Colonic mucosa (tissue), 4 donors: ENCODE measurements around the gene PCDHGA10. TPM values are rescaled to one million over a fixed set of nuclear protein-coding genes. Genes with fewer than 3 reads are reported as not detected.
A peak's percentile ranks its signal among the peaks of the same experiment; 100 is the strongest.
"Not testable (repeated sequence)": the region's sequence is repeated elsewhere in the genome, so short reads cannot be mapped to it uniquely, and the experiment has no call there.

Experiments
- DNase-seq: peaks from one replicate; pipeline ENCODE4 v3.0.0-alpha.2; 2020
- H3K27ac ChIP-seq: fragments of 200-600 bp; one replicate; pipeline ENCODE4 v1.8.0; 2021
- H3K27me3 ChIP-seq: fragments of 200-600 bp; one replicate; pipeline ENCODE4 v1.8.0; 2021
- H3K36me3 ChIP-seq: fragments of 200-600 bp; one replicate; pipeline ENCODE4 v1.8.0; 2021
- H3K4me1 ChIP-seq: fragments of 200-600 bp; one replicate; pipeline ENCODE4 v1.8.0; 2021; ENCODE audit warnings: mild to moderate bottlenecking
- H3K4me3 ChIP-seq: fragments of 200-600 bp; one replicate; pipeline ENCODE4 v1.8.0; 2021
- H3K9ac ChIP-seq, 2 donors: one replicate each; pipeline ENCODE4 v1.7.0; 2013; ENCODE audit warnings: control low read depth in 2 of 2, low read depth in 2 of 2, low read length in 2 of 2
- H3K9me3 ChIP-seq: fragments of 200-600 bp; one replicate; pipeline ENCODE4 v1.8.0; 2021
- intact Hi-C: fragments of 100-400 bp; cut with DNase I; formaldehyde crosslinking; loops from one replicate; pipeline ENCODE4 v1.14.1; 2022
- total RNA-seq, 2 donors: library from RNA; stranded (reverse); fragmentation: NEBNext Ultra II Directional in 1 of 2; extraction: Animal tissue kit (Norgen Biotek cat#: 25700) in 1 of 2; gene quantifications; one replicate each; pipeline ENCODE4 v1.2.1, GENCODE V29; 2021
- TF ChIP-seq, protein P1 (sequence below): fragments of 200-600 bp; IDR thresholded peaks from one replicate; pipeline ENCODE4 v1.8.0; 2022; ENCODE audit warnings: antibody characterized with exemption, mild to moderate bottlenecking
- donor health status: healthy.
- donor health status: DM: no; HTN: no; CAD: no.
- donor health status: DM: no; HTN: no; CAD: no.

Gene PCDHGA10
- total RNA-seq, 2 donors from 2014 or later = 2.7 to 4.7 TPM

DNA sequence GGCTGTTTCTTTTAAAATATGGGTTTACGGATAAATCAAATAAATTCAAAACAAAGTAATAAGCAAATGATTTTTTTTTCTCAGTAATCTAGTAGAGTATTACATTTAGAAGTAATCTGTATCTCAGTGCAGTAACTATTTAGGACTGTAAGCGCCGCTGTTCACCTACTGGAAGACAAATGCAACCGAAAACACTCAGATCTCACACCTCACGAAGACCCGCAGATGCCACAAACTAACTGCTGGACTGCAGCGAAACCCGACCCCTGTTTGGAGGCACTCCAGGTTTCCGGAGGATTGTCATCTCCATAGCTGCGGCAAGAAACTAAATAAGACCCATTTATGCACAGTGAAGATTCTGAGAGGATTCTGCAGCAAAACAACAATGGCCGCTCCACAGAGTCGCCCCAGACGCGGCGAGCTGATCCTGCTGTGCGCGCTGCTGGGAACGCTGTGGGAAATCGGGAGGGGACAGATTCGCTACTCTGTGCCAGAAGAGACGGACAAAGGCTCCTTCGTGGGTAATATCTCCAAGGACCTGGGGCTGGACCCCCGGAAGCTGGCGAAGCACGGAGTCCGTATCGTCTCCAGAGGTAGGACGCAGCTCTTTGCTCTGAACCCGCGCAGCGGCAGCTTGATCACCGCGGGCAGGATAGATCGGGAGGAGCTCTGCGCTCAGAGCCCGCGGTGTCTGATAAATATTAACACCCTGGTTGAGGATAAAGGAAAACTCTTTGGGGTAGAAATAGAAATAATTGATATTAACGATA is 20.2 kb upstream of the PCDHGA10 start, which contains the start of gene PCDHGA8:
PCDHGA8 (plus strand) TSS at position 205 of the 770 bp plus-strand sequence; CDS start at position 386, 181 bp downstream.
- no peak within 1 kb of the TSS for H3K27ac ChIP-seq
- intact Hi-C loops = no loop called here
- no peaks in the 10 kb centered on the region for H3K9me3 ChIP-seq
- H3K4me3 ChIP-seq = no peak within 1 kb of the TSS
- no peaks in the 10 kb centered on the region for H3K36me3 ChIP-seq
- no peaks in the 10 kb centered on the region for H3K27me3 ChIP-seq
- no peak within 1 kb of the TSS for H3K9ac ChIP-seq
- no peaks in the 10 kb centered on the region for H3K4me1 ChIP-seq
- TF ChIP-seq, protein P1, sequence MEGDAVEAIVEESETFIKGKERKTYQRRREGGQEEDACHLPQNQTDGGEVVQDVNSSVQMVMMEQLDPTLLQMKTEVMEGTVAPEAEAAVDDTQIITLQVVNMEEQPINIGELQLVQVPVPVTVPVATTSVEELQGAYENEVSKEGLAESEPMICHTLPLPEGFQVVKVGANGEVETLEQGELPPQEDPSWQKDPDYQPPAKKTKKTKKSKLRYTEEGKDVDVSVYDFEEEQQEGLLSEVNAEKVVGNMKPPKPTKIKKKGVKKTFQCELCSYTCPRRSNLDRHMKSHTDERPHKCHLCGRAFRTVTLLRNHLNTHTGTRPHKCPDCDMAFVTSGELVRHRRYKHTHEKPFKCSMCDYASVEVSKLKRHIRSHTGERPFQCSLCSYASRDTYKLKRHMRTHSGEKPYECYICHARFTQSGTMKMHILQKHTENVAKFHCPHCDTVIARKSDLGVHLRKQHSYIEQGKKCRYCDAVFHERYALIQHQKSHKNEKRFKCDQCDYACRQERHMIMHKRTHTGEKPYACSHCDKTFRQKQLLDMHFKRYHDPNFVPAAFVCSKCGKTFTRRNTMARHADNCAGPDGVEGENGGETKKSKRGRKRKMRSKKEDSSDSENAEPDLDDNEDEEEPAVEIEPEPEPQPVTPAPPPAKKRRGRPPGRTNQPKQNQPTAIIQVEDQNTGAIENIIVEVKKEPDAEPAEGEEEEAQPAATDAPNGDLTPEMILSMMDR = no peak
- no peak for DNase-seq

DNA sequence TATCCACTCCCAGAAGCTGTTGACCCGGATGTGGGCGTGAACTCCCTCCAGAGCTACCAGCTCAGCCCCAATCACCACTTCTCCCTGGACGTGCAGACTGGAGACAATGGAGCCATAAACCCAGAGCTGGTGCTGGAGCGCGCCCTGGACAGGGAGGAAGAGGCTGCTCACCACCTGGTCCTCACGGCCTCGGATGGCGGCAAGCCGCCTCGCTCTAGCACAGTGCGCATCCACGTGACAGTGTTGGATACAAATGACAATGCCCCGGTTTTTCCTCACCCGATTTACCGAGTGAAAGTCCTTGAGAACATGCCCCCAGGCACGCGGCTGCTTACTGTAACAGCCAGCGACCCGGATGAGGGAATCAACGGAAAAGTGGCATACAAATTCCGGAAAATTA is 19.5 kb upstream of the PCDHGA10 start:
- H3K4me1 ChIP-seq = no peaks in the 10 kb centered on the region
- TF ChIP-seq, protein P1 = no peak
- no peak overlapping the region for H3K4me3 ChIP-seq
- intact Hi-C loops = no loop called here
- no peaks in the 10 kb centered on the region for H3K36me3 ChIP-seq
- H3K27me3 ChIP-seq = no peaks in the 10 kb centered on the region
- DNase-seq = no peak
- H3K9ac ChIP-seq = no peak overlapping the region
- no peak overlapping the region for H3K27ac ChIP-seq
- H3K9me3 ChIP-seq = no peaks in the 10 kb centered on the region

DNA sequence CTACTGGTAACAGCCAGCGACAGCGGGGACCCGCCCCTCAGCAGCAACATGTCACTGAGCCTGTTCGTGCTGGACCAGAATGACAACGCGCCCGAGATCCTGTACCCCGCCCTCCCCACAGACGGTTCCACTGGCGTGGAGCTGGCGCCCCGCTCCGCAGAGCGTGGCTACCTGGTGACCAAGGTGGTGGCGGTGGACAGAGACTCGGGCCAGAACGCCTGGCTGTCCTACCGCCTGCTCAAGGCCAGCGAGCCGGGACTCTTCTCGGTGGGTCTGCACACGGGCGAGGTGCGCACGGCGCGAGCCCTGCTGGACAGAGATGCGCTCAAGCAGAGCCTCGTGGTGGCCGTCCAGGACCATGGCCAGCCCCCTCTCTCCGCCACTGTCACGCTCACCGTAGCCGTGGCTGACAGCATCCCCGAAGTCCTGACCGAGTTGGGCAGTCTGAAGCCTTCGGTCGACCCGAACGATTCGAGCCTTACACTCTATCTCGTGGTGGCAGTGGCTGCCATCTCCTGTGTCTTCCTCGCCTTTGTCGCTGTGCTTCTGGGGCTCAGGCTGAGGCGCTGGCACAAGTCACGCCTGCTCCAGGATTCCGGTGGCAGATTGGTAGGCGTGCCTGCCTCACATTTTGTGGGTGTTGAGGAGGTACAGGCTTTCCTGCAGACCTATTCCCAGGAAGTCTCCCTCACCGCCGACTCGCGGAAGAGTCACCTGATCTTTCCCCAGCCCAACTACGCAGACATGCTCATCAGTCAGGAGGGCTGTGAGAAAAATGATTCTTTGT is 18.2 kb upstream of the PCDHGA10 start:
- intact Hi-C loops, H3K4me1 ChIP-seq, H3K27me3 ChIP-seq, H3K4me3 ChIP-seq, H3K36me3 ChIP-seq, DNase-seq, H3K9me3 ChIP-seq, H3K27ac ChIP-seq, H3K9ac ChIP-seq: not testable (repeated sequence)

DNA sequence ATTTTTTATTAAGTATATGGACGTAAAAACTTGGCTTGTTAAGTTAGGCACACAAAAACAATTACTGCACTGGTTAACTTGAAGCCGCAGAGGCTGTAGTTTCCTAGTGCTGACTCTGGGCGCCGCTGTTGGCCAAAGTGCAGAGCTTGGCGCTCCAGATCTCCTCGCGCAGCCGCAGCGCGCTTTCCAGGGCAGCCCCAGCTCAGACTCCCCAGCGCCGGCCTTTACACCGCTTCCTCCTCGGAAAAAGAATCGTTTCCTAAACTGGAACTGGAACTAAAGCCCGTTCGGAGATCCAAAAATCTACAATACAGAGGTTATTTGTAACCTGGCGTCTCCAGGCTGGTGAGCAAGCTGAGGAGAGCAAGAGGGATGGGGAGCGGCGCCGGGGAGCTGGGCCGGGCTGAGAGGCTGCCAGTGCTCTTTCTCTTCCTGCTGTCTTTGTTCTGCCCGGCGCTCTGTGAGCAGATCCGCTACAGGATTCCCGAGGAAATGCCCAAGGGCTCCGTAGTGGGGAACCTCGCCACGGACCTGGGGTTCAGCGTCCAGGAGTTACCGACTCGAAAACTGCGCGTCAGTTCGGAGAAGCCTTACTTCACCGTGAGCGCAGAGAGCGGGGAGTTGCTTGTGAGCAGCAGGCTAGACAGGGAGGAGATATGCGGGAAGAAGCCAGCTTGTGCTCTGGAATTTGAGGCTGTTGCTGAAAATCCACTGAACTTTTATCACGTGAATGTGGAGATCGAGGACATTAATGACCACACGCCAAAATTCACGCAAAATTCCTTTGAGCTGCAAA is 14.8 kb upstream of the PCDHGA10 start, which contains the start of gene PCDHGB5:
PCDHGB5 (plus strand) TSS at position 192 of the 796 bp plus-strand sequence; CDS start at position 373, 181 bp downstream.
- intact Hi-C loops, H3K4me1 ChIP-seq, H3K27me3 ChIP-seq, H3K36me3 ChIP-seq, H3K9me3 ChIP-seq, H3K9ac ChIP-seq, H3K4me3 ChIP-seq, H3K27ac ChIP-seq: not testable (repeated sequence)
- TF ChIP-seq, protein P1 = peak; percentile 52
- peak; percentile 40 for DNase-seq

DNA sequence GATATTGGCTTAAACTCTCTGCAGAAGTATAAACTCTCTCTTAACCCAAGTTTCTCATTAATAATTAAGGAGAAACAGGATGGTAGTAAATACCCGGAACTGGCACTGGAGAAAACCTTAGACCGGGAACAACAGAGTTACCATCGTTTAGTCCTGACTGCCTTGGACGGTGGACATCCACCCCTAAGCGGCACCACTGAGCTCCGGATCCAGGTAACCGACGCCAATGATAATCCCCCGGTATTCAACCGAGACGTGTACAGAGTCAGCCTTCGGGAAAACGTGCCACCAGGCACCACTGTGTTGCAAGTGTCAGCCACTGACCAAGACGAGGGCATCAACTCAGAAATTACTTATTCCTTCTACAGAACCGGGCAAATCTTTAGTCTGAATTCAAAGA is 14.2 kb upstream of the PCDHGA10 start:
- no peak overlapping the region for H3K4me3 ChIP-seq
- no peaks in the 10 kb centered on the region for H3K36me3 ChIP-seq
- no peaks in the 10 kb centered on the region for H3K9me3 ChIP-seq
- H3K4me1 ChIP-seq = no peaks in the 10 kb centered on the region
- H3K27ac ChIP-seq = no peak overlapping the region
- DNase-seq = no peak
- TF ChIP-seq, protein P1 = no peak
- H3K9ac ChIP-seq = no peak overlapping the region
- H3K27me3 ChIP-seq = no peaks in the 10 kb centered on the region
- intact Hi-C loops = no loop called here
